CD14-positive monocyte (primary cell): ENCODE results near the gene FAM162A. TPM values are rescaled to one million over a fixed set of nuclear protein-coding genes. Genes with fewer than 3 reads are reported as not detected.

Source experiments
- DNase-seq, 3 donors: peaks; one replicate each; pipeline ENCODE4 v3.0.0-alpha.2; 2011 to 2022
- H2AFZ ChIP-seq: 2 replicates; pipeline ENCODE4 v1.6.0; 2012; ENCODE audit warnings: mild to moderate bottlenecking, low read depth, low read length, inconsistent platforms; ENCODE audit not compliant: insufficient read depth, poor library complexity, severe bottlenecking
- H3K27ac ChIP-seq, 2 donors: 1 replicate in 1 of 2; 2 replicates in 1 of 2; pipeline ENCODE4 v1.5.1; 2012 to 2013; ENCODE audit warnings: low read length in 2 of 2, control low read depth in 1 of 2, inconsistent platforms in 1 of 2, low read depth in 1 of 2, mild to moderate bottlenecking in 1 of 2
- H3K27me3 ChIP-seq, 2 donors: one replicate each; pipeline versions ENCODE4 v1.6.0 to v1.6.1; 2011 to 2013; ENCODE audit warnings: low read length in 2 of 2; ENCODE audit not compliant: control insufficient read depth in 2 of 2, insufficient read depth in 2 of 2
- H3K36me3 ChIP-seq, 2 donors: replicated peaks in 1 of 2; 1 replicate in 1 of 2; 2 replicates in 1 of 2; pipeline versions ENCODE4 v1.5.1 to v1.6.1; 2012 to 2013; ENCODE audit warnings: low read length in 2 of 2, control low read depth in 1 of 2, inconsistent platforms in 1 of 2, mild to moderate bottlenecking in 1 of 2; ENCODE audit not compliant: insufficient read depth in 2 of 2, control insufficient read depth in 1 of 2
- H3K4me1 ChIP-seq, 2 donors: 1 replicate in 1 of 2; 2 replicates in 1 of 2; pipeline versions ENCODE4 v1.5.1 to v1.6.1; 2012 to 2013; ENCODE audit warnings: low read length in 2 of 2, control low read depth in 1 of 2, inconsistent platforms in 1 of 2, mild to moderate bottlenecking in 1 of 2, moderate library complexity in 1 of 2; ENCODE audit not compliant: insufficient read depth in 2 of 2, control insufficient read depth in 1 of 2
- H3K4me2 ChIP-seq: replicated peaks from 2 replicates; pipeline ENCODE3; 2012; ENCODE audit warnings: low read length, moderate library complexity, mild to moderate bottlenecking; ENCODE audit not compliant: poor library complexity, severe bottlenecking; ENCODE audit errors: extremely low read depth
- H3K4me3 ChIP-seq, 3 experiments: fragments of 200-600 bp in 1 of 3; sonication (generic) in 1 of 3; replicated peaks in 1 of 3; 1 replicate in 2 of 3; 2 replicates in 1 of 3; pipeline ENCODE4 v1.5.1; 2011 to 2013; ENCODE audit warnings: low read length in 3 of 3, mild to moderate bottlenecking in 3 of 3, control low read depth in 2 of 3, low read depth in 2 of 3, inconsistent platforms in 1 of 3, moderate library complexity in 1 of 3
- H3K79me2 ChIP-seq: 2 replicates; pipeline ENCODE4 v1.6.0; 2012; ENCODE audit warnings: mild to moderate bottlenecking, control low read depth, inconsistent platforms, low read length, moderate library complexity; ENCODE audit not compliant: insufficient read depth
- H3K9ac ChIP-seq: 2 replicates; pipeline ENCODE4 v1.6.0; 2017; ENCODE audit warnings: low read length, mild to moderate bottlenecking; ENCODE audit not compliant: insufficient read depth, poor library complexity, severe bottlenecking
- H3K9me3 ChIP-seq, 2 donors: replicated peaks in 1 of 2; 1 replicate in 1 of 2; 2 replicates in 1 of 2; pipeline versions ENCODE4 v1.5.1 to v1.6.1; 2012 to 2013; ENCODE audit warnings: low read length in 2 of 2, control low read depth in 1 of 2; ENCODE audit not compliant: control insufficient read depth in 1 of 2, insufficient read depth in 1 of 2
- H4K20me1 ChIP-seq: 2 replicates; pipeline ENCODE4 v1.6.0; 2012; ENCODE audit warnings: mild to moderate bottlenecking, low read length, control low read depth, moderate library complexity; ENCODE audit not compliant: insufficient read depth
- H3K27ac Mint-ChIP-seq, 7 donors: one replicate each; pipeline ENCODE4 v1.8.0; 2020; ENCODE audit warnings: mild to moderate bottlenecking in 7 of 7, mixed read lengths in 7 of 7, moderate library complexity in 6 of 7, inconsistent platforms in 2 of 7
- H3K27me3 Mint-ChIP-seq, 3 donors: one replicate each; pipeline ENCODE4 v1.8.0; 2021 to 2022; ENCODE audit warnings: low read depth in 3 of 3, mild to moderate bottlenecking in 3 of 3, mixed read lengths in 3 of 3, moderate library complexity in 3 of 3, inconsistent platforms in 1 of 3
- H3K36me3 Mint-ChIP-seq, 2 donors: one replicate each; pipeline ENCODE4 v1.8.0; 2020; ENCODE audit warnings: mixed read lengths in 2 of 2, inconsistent platforms in 1 of 2, mild to moderate bottlenecking in 1 of 2
- H3K4me1 Mint-ChIP-seq: one replicate; pipeline ENCODE4 v1.8.0; 2020; ENCODE audit warnings: mild to moderate bottlenecking, mixed read lengths
- H3K4me3 Mint-ChIP-seq, 2 donors: one replicate each; pipeline ENCODE4 v1.8.0; 2020; ENCODE audit warnings: mild to moderate bottlenecking in 2 of 2, mixed read lengths in 2 of 2, moderate library complexity in 1 of 2
- H3K9me3 Mint-ChIP-seq, 7 donors: one replicate each; pipeline ENCODE4 v1.8.0; 2020 to 2022; ENCODE audit warnings: mixed read lengths in 7 of 7, mild to moderate bottlenecking in 6 of 7, moderate library complexity in 6 of 7, inconsistent platforms in 2 of 7
- WGBS: methylation state at CpG from one replicate; pipeline ENCODE4 v1.1.5; 2013; ENCODE audit warnings: missing lambda C conversion rate; ENCODE audit not compliant: insufficient coverage; 5-methylcytosine and 5-hydroxymethylcytosine counted together
- intact Hi-C, 2 donors: fragments of 100-400 bp; cut with micrococcal nuclease; formaldehyde crosslinking; loops; one replicate each; pipeline versions ENCODE4 v1.15.0 to v1.15.1; 2023
- polyA plus RNA-seq, 3 donors: library from polyadenylated mRNA; depleted of rRNA in 1 of 3; unstranded in 2 of 3; stranded (reverse) in 1 of 3; fragments of 300-500 nt in 2 of 3; fragments of >200 nt in 1 of 3; fragmentation: Illumina TruSeq in 2 of 3; gene quantifications; 1 replicate in 2 of 3; 2 replicates in 1 of 3; pipeline ENCODE4 v1.2.3, GENCODE V29; 2012 to 2021
- TF ChIP-seq, protein P1 (sequence below): fragments of 200-600 bp; IDR thresholded peaks from one replicate; pipeline ENCODE4 v1.8.0; 2022; ENCODE audit warnings: antibody characterized with exemption, mild to moderate bottlenecking

The FAM162A gene
- polyA plus RNA-seq, 3 donors, result 6.8 to 28.5 (median 24.2) TPM

DNA sequence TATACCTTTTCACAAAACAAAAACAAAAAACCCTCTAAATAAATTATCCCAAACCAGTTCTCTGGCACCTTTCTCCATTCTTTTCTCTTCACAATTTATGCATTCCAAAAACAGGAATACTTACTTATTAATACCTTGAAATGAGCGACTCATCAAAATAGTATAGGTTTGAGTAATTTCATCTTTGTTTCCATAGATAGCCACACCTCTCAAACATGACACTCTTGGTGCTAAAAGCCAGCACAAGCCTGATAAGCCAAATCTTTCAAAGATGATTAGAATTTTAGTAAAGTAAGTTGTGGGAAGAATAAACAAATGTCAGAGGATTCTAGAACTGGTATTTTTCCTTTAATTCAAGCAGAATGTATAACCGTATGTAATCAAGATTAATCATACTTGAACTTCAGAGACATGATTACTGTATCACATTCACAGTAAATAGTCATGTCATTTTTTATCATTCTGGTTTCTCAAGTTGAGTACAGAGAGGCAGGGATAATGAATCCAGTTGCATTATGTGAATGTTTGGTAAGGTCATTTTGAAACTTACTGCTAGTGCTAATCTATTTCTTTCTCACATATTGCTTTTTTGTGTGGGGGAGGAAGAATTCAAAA, 44.0 kb downstream of the FAM162A start:
- H3K9me3 ChIP-seq, result no peaks in the 10 kb centered on the region
- peaks cover 0 to 3% (median 1%) of the 10 kb centered on the region in 3 donors for H3K27me3 Mint-ChIP-seq
- no peaks in the 10 kb centered on the region for H3K4me1 ChIP-seq
- H3K9me3 Mint-ChIP-seq, result peaks cover 0 to 2% (median 0%) of the 10 kb centered on the region in 7 donors
- no peak overlapping the region for H3K4me3 Mint-ChIP-seq
- WGBS, result no CpG with 5 or more reads among the region's 2 CpGs
- no peak overlapping the region for H2AFZ ChIP-seq
- H3K27me3 ChIP-seq, result no peaks in the 10 kb centered on the region
- H4K20me1 ChIP-seq, result peaks cover 23% of the 10 kb centered on the region
- TF ChIP-seq, protein P1, sequence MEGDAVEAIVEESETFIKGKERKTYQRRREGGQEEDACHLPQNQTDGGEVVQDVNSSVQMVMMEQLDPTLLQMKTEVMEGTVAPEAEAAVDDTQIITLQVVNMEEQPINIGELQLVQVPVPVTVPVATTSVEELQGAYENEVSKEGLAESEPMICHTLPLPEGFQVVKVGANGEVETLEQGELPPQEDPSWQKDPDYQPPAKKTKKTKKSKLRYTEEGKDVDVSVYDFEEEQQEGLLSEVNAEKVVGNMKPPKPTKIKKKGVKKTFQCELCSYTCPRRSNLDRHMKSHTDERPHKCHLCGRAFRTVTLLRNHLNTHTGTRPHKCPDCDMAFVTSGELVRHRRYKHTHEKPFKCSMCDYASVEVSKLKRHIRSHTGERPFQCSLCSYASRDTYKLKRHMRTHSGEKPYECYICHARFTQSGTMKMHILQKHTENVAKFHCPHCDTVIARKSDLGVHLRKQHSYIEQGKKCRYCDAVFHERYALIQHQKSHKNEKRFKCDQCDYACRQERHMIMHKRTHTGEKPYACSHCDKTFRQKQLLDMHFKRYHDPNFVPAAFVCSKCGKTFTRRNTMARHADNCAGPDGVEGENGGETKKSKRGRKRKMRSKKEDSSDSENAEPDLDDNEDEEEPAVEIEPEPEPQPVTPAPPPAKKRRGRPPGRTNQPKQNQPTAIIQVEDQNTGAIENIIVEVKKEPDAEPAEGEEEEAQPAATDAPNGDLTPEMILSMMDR, result no peak
- H3K27ac ChIP-seq, result no peak overlapping the region
- H3K4me2 ChIP-seq, result no peak overlapping the region
- intact Hi-C loops, result no loop called here
- no peak for DNase-seq
- no peaks in the 10 kb centered on the region for H3K4me1 Mint-ChIP-seq
- no peak overlapping the region for H3K4me3 ChIP-seq
- H3K9ac ChIP-seq, result no peak overlapping the region
- H3K27ac Mint-ChIP-seq, result peak overlapping the region in 1 of 7 donors; percentile 43
- H3K36me3 ChIP-seq, result peaks cover 54 to 97% of the 10 kb centered on the region in 2 donors
- H3K36me3 Mint-ChIP-seq, result peaks cover 60 to 80% of the 10 kb centered on the region in 2 donors
- peaks cover 9% of the 10 kb centered on the region for H3K79me2 ChIP-seq

DNA sequence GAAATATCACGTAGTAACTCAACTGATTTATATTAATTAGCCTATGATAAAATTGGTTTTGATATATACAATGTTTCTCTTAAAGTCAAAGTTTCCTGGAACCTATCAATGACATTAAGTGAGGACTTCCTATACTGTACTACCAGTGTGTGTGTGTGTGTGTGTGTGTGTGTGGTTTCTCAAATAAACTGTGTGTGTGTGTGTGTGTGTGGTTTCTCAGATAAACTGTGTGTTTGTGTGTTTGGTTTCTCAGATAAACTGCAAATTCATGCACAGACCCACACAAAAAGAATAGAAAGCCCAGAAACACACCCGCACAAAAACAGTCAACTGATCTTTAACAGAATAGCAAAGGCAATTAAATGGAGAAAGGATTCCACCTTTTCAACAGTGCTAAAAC, 46.4 kb downstream of the FAM162A start:
- no peaks in the 10 kb centered on the region for H3K4me1 Mint-ChIP-seq
- H3K9ac ChIP-seq, result no peak overlapping the region
- no peak for DNase-seq
- TF ChIP-seq, protein P1, result no peak
- peaks cover 65 to 84% of the 10 kb centered on the region in 2 donors for H3K36me3 Mint-ChIP-seq
- H3K79me2 ChIP-seq, result peaks cover 7% of the 10 kb centered on the region
- H3K4me2 ChIP-seq, result no peak overlapping the region
- no peak overlapping the region for H3K27ac ChIP-seq
- WGBS, result no CpG with 5 or more reads among the region's 2 CpGs
- H3K36me3 ChIP-seq, result peaks cover 59 to 96% of the 10 kb centered on the region in 2 donors
- no peak overlapping the region for H3K4me3 Mint-ChIP-seq
- H3K9me3 Mint-ChIP-seq, result peaks cover 0 to 2% (median 0%) of the 10 kb centered on the region in 7 donors
- H2AFZ ChIP-seq, result no peak overlapping the region
- peaks cover 7% of the 10 kb centered on the region for H4K20me1 ChIP-seq
- no peak overlapping the region for H3K4me3 ChIP-seq
- no peaks in the 10 kb centered on the region for H3K9me3 ChIP-seq
- peak overlapping the region in 1 of 7 donors; percentile 58 for H3K27ac Mint-ChIP-seq
- H3K27me3 ChIP-seq, result no peaks in the 10 kb centered on the region
- H3K27me3 Mint-ChIP-seq, result peaks cover 0 to 3% (median 1%) of the 10 kb centered on the region in 3 donors
- no peaks in the 10 kb centered on the region for H3K4me1 ChIP-seq
- intact Hi-C loops, result no loop called here
